DND-41 (cell line): Measurements from ENCODE around the gene TSHR.

Source experiments
- ATAC-seq: fragments of 200-7000 bp; cut with Tn5 transposase; 3 replicates; pipeline ENCODE4 v1.9.1; 2021; ENCODE audit warnings: low read depth; ENCODE audit not compliant: insufficient read depth
- DNase-seq: peaks from one replicate; pipeline ENCODE4 v3.0.0-alpha.2; 2020
- H2AFZ ChIP-seq: 2 replicates; pipeline ENCODE4 v1.6.0; 2012; ENCODE audit warnings: low read depth, low read length
- H3K27ac ChIP-seq: 2 replicates; pipeline ENCODE4 v1.5.1; 2012; ENCODE audit warnings: low read length, inconsistent platforms
- H3K27me3 ChIP-seq: fragments of 200-600 bp; sonication (generic); 2 replicates; pipeline ENCODE4 v1.6.0; 2012; ENCODE audit warnings: low read length, mild to moderate bottlenecking, inconsistent platforms; ENCODE audit not compliant: insufficient read depth, poor library complexity
- H3K36me3 ChIP-seq: 2 replicates; pipeline ENCODE4 v1.5.1; 2012; ENCODE audit warnings: low read length, inconsistent platforms; ENCODE audit not compliant: insufficient read depth
- H3K4me1 ChIP-seq: 2 replicates; pipeline ENCODE4 v1.5.1; 2012; ENCODE audit warnings: mild to moderate bottlenecking, low read length; ENCODE audit not compliant: insufficient read depth
- H3K4me2 ChIP-seq: 2 replicates; pipeline ENCODE4 v1.6.0; 2012; ENCODE audit warnings: mild to moderate bottlenecking, moderate library complexity, low read length, inconsistent platforms; ENCODE audit not compliant: insufficient read depth
- H3K4me3 ChIP-seq, 2 experiments: fragments of 200-600 bp in 1 of 2; shearing (Covaris generic) in 1 of 2; 2 replicates each; pipeline ENCODE4 v1.5.1; 2012 to 2016; ENCODE audit warnings: inconsistent platforms in 2 of 2, low read length in 2 of 2, mild to moderate bottlenecking in 2 of 2, low read depth in 1 of 2, moderate library complexity in 1 of 2
- H3K79me2 ChIP-seq: 2 replicates; pipeline ENCODE4 v1.6.0; 2012; ENCODE audit warnings: low read length, inconsistent platforms; ENCODE audit not compliant: insufficient read depth
- H3K9ac ChIP-seq: 2 replicates; pipeline ENCODE4 v1.6.0; 2012; ENCODE audit warnings: low read depth, mild to moderate bottlenecking, inconsistent platforms, low read length, moderate library complexity
- H3K9me3 ChIP-seq: 2 replicates; pipeline ENCODE4 v1.5.1; 2012; ENCODE audit warnings: low read length, moderate library complexity, mild to moderate bottlenecking, inconsistent platforms; ENCODE audit not compliant: insufficient read depth, severe bottlenecking
- H4K20me1 ChIP-seq: 2 replicates; pipeline ENCODE4 v1.6.0; 2012; ENCODE audit warnings: low read length; ENCODE audit not compliant: insufficient read depth
- EZH2 ChIP-seq: IDR thresholded peaks from 3 replicates; pipeline ENCODE4 v1.6.1; 2012; ENCODE audit warnings: borderline replicate concordance, low read depth, mild to moderate bottlenecking, moderate library complexity, low read length, inconsistent platforms; ENCODE audit not compliant: severe bottlenecking
- TF ChIP-seq, protein P1 (sequence below): IDR thresholded peaks from 2 replicates; pipeline ENCODE4 v1.5.1; 2012; ENCODE audit warnings: borderline replicate concordance, low read length, moderate library complexity, mild to moderate bottlenecking; ENCODE audit not compliant: poor library complexity, severe bottlenecking; ENCODE audit errors: extremely low read depth

The TSHR gene

DNA sequence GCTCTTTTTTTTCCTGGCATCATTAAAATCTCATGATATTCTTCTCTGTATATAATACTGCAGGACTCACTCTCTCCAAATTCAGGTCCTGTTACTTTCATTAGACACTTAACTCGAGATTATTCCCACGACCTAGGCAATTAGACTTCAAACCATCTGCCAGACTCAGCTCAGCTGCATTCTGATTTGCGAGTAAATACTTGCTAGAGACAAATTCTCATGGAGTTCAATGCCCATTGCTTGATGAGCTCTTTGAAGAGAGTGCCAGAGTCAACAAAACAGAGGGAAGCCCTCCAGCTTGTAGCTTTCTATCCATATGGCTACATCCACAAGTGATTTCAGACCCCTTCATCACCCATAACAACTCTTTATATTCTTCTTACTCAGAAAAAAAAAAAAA lies 177.0 kb downstream of the TSHR start:
- no peaks in the 10 kb centered on the region for H4K20me1 ChIP-seq
- H3K79me2 ChIP-seq, result no peaks in the 10 kb centered on the region
- no peaks in the 10 kb centered on the region for H3K27me3 ChIP-seq
- H3K4me3 ChIP-seq, result no peak overlapping the region
- H3K4me1 ChIP-seq, result no peaks in the 10 kb centered on the region
- ATAC-seq (no peak), DNase-seq (no peak)
- H2AFZ ChIP-seq, result no peak overlapping the region
- H3K9me3 ChIP-seq, result peaks cover 8% of the 10 kb centered on the region
- no peak overlapping the region for H3K4me2 ChIP-seq
- peaks cover 2% of the 10 kb centered on the region for H3K36me3 ChIP-seq
- H3K27ac ChIP-seq, result no peak overlapping the region
- no peak for TF ChIP-seq EZH2
- TF ChIP-seq, protein P1, sequence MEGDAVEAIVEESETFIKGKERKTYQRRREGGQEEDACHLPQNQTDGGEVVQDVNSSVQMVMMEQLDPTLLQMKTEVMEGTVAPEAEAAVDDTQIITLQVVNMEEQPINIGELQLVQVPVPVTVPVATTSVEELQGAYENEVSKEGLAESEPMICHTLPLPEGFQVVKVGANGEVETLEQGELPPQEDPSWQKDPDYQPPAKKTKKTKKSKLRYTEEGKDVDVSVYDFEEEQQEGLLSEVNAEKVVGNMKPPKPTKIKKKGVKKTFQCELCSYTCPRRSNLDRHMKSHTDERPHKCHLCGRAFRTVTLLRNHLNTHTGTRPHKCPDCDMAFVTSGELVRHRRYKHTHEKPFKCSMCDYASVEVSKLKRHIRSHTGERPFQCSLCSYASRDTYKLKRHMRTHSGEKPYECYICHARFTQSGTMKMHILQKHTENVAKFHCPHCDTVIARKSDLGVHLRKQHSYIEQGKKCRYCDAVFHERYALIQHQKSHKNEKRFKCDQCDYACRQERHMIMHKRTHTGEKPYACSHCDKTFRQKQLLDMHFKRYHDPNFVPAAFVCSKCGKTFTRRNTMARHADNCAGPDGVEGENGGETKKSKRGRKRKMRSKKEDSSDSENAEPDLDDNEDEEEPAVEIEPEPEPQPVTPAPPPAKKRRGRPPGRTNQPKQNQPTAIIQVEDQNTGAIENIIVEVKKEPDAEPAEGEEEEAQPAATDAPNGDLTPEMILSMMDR, result no peak
- H3K9ac ChIP-seq, result no peak overlapping the region

DNA sequence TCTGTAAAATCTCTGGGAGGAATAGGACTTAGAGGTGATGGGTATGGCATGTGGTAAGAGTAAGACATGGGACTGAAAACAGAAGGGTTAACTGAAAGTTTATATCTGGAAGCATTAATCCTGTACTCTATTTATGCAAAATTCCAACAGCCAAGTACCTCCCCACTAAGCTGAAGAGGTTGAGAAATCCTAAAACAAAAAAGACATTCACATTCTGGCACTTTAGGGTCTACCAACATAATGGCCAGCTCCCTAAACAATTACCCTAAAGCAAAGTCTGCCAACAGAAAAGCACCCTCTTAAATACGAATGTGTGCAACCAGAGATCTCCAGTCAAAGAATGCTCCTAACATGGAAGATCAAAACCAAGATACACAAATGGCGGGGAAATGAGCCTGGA lies 178.0 kb downstream of the TSHR start:
- TF ChIP-seq, protein P1, result no peak
- TF ChIP-seq EZH2, result no peak
- no peaks in the 10 kb centered on the region for H3K27me3 ChIP-seq
- no peaks in the 10 kb centered on the region for H3K4me1 ChIP-seq
- peaks cover 8% of the 10 kb centered on the region for H3K9me3 ChIP-seq
- no peaks in the 10 kb centered on the region for H3K79me2 ChIP-seq
- ATAC-seq (no peak), DNase-seq (no peak)
- H3K27ac ChIP-seq, result no peak overlapping the region
- H4K20me1 ChIP-seq, result no peaks in the 10 kb centered on the region
- no peak overlapping the region for H2AFZ ChIP-seq
- H3K4me3 ChIP-seq, result no peak overlapping the region
- no peaks in the 10 kb centered on the region for H3K36me3 ChIP-seq
- H3K9ac ChIP-seq, result no peak overlapping the region
- H3K4me2 ChIP-seq, result no peak overlapping the region

DNA sequence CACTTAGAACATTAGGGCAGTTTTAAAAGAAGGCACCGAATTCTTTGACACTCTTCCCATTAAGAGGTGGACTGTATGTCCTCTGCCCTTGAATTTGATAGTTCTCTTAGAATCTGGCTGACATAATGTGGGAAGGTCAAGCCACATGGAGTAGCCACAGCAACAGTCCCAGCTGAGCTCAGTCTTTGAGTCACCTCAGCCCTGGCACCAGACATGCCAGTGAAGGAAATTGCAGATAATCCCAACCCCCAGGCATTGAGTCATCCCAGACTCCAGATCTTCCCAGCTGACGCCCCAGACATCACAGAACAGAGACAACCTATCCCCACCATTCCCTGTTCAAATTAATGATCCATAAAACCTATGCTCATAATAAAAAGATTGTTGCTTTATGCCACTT lies 181.9 kb downstream of the TSHR start:
- peaks cover 8% of the 10 kb centered on the region for H3K9me3 ChIP-seq
- no peak overlapping the region for H3K4me3 ChIP-seq
- TF ChIP-seq, protein P1, result no peak
- TF ChIP-seq EZH2, result no peak
- no peak overlapping the region for H3K9ac ChIP-seq
- no peaks in the 10 kb centered on the region for H3K27me3 ChIP-seq
- no peak overlapping the region for H3K4me2 ChIP-seq
- DNase-seq (no peak), ATAC-seq (no peak)
- H2AFZ ChIP-seq, result no peak overlapping the region
- H3K36me3 ChIP-seq, result peaks cover 5% of the 10 kb centered on the region; the same call in 1 of the 2 replicates
- H3K4me1 ChIP-seq, result no peaks in the 10 kb centered on the region
- H4K20me1 ChIP-seq, result no peaks in the 10 kb centered on the region
- H3K27ac ChIP-seq, result no peak overlapping the region
- no peaks in the 10 kb centered on the region for H3K79me2 ChIP-seq

DNA sequence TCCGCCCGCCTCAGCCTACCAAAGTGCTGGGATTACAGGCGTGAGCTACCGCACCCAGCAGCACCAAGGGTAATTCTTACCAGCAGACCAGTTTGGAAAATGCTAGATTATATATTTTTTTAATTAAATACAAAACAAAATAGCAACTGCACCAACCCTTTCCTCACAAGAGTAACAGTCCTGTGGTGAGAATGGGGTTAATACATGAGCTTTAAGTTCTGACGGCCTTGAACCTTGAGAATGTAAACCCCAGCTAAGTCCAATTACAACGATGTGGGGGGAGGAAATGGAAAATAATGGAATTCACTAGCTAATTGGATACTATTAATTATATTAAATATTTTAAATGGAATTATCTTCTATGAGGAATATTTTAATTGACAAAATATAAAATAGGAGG lies 183.0 kb downstream of the TSHR start:
- DNase-seq, result no peak
- H2AFZ ChIP-seq, result no peak overlapping the region

More for the DNA sequence above, 183.0 kb downstream of the TSHR start:
- Histone ChIP-seq H3K4me2 (no peak overlapping the region), H3K4me1 (no peaks in the 10 kb centered on the region), H3K9me3 (peaks cover 8% of the 10 kb centered on the region), H3K27ac (no peak overlapping the region), H3K27me3 (no peaks in the 10 kb centered on the region), H3K36me3 (peaks cover 16% of the 10 kb centered on the region), H4K20me1 (no peaks in the 10 kb centered on the region), H3K79me2 (no peaks in the 10 kb centered on the region), H3K9ac (no peak overlapping the region), H3K4me3 (no peak overlapping the region)
- TF ChIP-seq EZH2, result no peak
- TF ChIP-seq, protein P1, result no peak
- ATAC-seq, result no peak
